NB4 (cell line): ENCODE results near the gene CD177.
"Not testable (repeated sequence)": the region's sequence is repeated elsewhere in the genome, so short reads cannot be mapped to it uniquely, and the experiment has no call there.

Experiments
- DNase-seq: peaks from one replicate; pipeline ENCODE4 v3.0.0; 2010; ENCODE audit warnings: low read depth
- H3K4me3 ChIP-seq: one replicate; pipeline ENCODE4 v1.5.1; 2011; ENCODE audit warnings: mild to moderate bottlenecking, low read depth, low read length, moderate library complexity
- MYC ChIP-seq: IDR thresholded peaks from 2 replicates; pipeline ENCODE4 v1.6.1; 2011; ENCODE audit warnings: low read depth, low read length
- POLR2A ChIP-seq: IDR thresholded peaks from 2 replicates; pipeline ENCODE4 v1.6.1; 2011; ENCODE audit warnings: mild to moderate bottlenecking; ENCODE audit not compliant: insufficient read length; ENCODE audit errors: extremely low read depth
- TF ChIP-seq, protein P1 (sequence below): IDR thresholded peaks from one replicate; pipeline ENCODE4 v1.5.1; 2012; ENCODE audit warnings: low read depth, low read length
- TF ChIP-seq, protein P2 (sequence below): IDR thresholded peaks from 2 replicates; pipeline ENCODE4 v1.6.1; 2011; ENCODE audit warnings: low read depth, low read length

The CD177 gene

DNA sequence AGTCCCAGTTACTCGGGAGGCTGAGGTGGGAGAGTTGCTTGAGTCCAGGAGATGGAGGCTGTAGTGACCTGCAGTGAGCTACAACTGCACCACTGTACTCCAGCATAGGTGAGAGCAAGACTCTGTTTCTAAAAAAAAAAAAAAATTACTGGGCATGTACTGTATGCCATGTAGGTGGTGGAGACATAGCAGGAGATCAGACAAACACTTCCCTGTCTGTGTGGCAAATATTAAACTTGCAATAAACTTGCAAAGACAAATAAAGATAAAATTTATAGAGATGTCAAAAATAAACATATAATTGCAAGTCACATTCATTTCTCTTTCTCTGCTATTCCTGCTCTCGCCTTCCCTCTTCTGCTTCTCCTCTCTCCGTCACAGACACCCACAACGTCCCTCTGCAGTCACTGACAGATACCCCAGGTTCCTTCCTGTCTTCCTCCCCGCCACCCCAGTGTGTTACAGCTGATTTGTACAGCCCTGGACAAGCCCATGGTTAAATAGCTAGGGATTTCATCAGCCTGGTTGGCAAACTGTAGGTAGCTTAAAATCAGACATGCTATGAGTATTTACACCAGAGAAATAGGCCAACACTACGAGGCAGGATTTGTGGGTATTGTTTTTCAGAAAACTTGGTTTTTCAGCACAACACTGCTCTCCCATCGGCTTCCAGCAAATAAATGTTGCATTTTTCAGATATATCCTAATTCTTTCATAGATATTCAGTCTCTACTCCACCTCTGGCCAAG, 1.3 kb upstream of the CD177 start:
- no peak for DNase-seq

DNA sequence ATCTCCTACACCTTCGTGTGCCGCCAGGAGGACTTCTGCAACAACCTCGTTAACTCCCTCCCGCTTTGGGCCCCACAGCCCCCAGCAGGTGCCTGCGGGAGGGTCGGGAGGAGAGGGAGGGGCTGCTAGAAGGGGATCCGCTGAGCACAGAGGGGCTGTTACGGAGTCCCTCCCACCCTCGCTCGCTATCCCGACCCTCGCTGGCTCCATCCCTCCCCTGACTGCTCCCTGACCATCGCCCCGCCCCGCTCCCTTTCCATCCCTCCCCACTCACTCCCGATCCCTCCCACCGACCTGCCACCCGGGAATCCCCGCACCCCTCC, 780 bp downstream of the CD177 start:
- TF ChIP-seq, protein P1, sequence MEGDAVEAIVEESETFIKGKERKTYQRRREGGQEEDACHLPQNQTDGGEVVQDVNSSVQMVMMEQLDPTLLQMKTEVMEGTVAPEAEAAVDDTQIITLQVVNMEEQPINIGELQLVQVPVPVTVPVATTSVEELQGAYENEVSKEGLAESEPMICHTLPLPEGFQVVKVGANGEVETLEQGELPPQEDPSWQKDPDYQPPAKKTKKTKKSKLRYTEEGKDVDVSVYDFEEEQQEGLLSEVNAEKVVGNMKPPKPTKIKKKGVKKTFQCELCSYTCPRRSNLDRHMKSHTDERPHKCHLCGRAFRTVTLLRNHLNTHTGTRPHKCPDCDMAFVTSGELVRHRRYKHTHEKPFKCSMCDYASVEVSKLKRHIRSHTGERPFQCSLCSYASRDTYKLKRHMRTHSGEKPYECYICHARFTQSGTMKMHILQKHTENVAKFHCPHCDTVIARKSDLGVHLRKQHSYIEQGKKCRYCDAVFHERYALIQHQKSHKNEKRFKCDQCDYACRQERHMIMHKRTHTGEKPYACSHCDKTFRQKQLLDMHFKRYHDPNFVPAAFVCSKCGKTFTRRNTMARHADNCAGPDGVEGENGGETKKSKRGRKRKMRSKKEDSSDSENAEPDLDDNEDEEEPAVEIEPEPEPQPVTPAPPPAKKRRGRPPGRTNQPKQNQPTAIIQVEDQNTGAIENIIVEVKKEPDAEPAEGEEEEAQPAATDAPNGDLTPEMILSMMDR: no peak
- TF ChIP-seq POLR2A (no peak), MYC (no peak)
- TF ChIP-seq, protein P2, sequence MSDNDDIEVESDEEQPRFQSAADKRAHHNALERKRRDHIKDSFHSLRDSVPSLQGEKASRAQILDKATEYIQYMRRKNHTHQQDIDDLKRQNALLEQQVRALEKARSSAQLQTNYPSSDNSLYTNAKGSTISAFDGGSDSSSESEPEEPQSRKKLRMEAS: no peak
- H3K4me3 ChIP-seq: no peak overlapping the region
- no peak for DNase-seq

More for the DNA sequence above, 1.3 kb upstream of the CD177 start:
- H3K4me3 ChIP-seq: no peak overlapping the region
- no peak for TF ChIP-seq POLR2A
- TF ChIP-seq, protein P2: no peak
- TF ChIP-seq, protein P1: no peak
- TF ChIP-seq MYC: no peak

DNA sequence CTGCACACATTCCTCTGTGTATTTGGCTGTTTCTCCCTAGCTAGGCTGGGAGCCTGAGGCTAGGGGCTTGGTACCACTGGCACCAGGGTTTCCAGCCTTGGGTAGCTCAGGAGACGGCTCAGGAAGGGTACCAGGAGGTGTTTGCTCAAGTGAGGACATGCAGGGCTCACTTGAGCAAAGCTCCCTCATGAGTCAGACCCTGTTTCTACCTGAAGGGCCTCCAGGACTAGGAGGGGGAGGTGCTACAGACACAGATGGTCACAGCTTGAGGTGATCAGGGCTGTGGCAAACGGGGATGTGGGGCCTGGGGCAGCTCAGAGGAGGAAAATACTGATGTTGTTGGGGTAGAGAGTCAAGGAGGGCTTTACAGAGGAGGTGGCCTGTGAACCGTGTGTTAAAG, 3.3 kb downstream of the CD177 start:
- H3K4me3 ChIP-seq, DNase-seq: not testable (repeated sequence)

DNA sequence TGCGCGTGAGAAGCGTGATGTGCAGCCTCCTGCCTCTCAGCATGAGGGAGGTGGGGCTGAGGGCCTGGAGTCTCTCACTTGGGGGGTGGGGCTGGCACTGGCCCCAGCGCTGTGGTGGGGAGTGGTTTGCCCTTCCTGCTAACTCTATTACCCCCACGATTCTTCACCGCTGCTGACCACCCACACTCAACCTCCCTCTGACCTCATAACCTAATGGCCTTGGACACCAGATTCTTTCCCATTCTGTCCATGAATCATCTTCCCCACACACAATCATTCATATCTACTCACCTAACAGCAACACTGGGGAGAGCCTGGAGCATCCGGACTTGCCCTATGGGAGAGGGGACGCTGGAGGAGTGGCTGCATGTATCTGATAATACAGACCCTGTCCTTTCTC, 8.7 kb downstream of the CD177 start:
- no peak overlapping the region for H3K4me3 ChIP-seq
- TF ChIP-seq, protein P1: no peak
- TF ChIP-seq POLR2A (no peak), MYC (no peak)
- TF ChIP-seq, protein P2: no peak
- DNase-seq: no peak

DNA sequence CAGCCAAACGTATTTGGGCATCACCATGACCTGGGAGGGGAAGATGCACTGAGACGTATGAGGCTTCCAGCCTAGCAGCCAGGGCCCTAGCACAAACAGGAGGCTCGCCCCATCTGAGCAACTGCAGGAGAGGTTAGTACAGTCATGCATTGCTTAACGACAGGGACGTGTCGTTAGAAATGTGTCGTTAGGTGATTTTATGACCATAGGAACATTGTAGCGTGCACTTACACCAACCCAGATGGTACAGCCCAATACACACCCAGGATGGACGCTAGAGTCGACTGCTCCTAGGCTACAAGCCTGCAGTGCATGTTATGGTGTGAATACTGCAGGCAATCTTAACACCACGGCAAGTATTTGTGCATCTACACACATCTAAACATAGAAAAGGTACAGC, 9.3 kb downstream of the CD177 start:
- no peak overlapping the region for H3K4me3 ChIP-seq
- no peak for DNase-seq
- TF ChIP-seq, protein P2: no peak
- no peak for TF ChIP-seq MYC
- TF ChIP-seq, protein P1: no peak
- TF ChIP-seq POLR2A: no peak

DNA sequence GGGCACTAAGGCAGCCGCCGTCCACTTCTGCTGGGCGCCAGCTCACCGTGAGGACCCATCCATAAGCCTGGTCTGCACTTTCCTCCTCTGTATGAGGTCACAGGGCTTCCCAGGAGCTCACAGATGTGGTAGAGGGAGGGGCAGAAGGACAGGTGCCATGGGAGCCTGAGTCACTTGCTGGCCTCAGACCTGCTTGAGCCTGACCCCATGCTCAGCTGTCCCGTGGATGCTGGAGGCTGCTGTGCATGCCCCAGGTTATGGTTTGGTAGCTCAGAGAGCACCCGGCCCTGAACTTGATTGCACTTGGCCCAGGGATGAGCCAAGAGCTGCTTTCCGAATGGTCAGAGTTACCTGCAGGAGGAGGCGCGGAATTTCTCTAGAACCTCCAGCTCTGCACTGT, 12.2 kb downstream of the CD177 start:
- not testable (repeated sequence) for DNase-seq

DNA sequence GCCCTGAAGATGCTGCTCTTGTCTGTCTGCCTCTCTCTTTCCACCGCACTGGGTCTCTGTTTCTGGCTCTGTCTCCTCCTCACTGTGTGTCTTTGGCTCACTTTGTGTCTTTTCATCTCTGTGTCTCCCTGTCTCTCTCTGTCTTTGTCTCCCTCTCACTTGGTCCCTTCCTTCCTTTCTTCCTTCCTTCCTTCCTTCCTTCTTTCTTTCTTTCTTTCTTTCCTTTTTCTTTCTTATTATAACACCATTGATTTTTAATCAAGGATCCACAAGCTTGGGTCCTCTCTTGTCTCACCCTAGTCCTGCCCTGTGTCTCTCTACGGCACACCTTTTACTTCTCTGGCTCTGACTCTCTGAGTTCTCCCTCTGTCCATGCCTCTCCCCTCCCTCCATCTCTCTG, 14.3 kb downstream of the CD177 start:
- no peak for TF ChIP-seq MYC
- TF ChIP-seq POLR2A: no peak
- TF ChIP-seq, protein P1: no peak
- TF ChIP-seq, protein P2: no peak
- H3K4me3 ChIP-seq: no peak overlapping the region
- DNase-seq: no peak

More for the DNA sequence above, 12.2 kb downstream of the CD177 start:
- H3K4me3 ChIP-seq: not testable (repeated sequence)

DNA sequence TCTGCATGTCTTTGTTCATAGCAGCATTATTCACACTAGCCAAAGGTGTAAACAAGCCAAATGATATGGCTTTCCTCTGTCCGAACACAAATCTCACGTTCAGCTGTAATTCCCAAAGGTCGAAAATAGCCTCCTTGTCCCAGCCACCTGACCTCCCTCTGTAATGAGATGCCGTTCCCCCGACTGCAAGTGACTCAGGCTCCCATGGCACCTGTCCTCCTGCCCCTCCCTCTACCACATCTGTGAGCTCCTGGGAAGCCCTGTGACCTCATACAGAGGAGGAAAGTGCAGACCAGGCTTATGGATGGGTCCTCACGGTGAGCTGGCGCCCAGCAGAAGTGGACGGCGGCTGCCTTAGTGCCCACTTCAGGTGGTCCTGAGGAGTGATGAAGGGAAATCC, 15.4 kb downstream of the CD177 start:
- not testable (repeated sequence) for DNase-seq

More for the DNA sequence above, 15.4 kb downstream of the CD177 start:
- H3K4me3 ChIP-seq: not testable (repeated sequence)
